ENCODE measurements around the gene CAMSAP2.

- TF ChIP-seq, protein P1, sequence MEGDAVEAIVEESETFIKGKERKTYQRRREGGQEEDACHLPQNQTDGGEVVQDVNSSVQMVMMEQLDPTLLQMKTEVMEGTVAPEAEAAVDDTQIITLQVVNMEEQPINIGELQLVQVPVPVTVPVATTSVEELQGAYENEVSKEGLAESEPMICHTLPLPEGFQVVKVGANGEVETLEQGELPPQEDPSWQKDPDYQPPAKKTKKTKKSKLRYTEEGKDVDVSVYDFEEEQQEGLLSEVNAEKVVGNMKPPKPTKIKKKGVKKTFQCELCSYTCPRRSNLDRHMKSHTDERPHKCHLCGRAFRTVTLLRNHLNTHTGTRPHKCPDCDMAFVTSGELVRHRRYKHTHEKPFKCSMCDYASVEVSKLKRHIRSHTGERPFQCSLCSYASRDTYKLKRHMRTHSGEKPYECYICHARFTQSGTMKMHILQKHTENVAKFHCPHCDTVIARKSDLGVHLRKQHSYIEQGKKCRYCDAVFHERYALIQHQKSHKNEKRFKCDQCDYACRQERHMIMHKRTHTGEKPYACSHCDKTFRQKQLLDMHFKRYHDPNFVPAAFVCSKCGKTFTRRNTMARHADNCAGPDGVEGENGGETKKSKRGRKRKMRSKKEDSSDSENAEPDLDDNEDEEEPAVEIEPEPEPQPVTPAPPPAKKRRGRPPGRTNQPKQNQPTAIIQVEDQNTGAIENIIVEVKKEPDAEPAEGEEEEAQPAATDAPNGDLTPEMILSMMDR (IDR thresholded peaks at IDR 0.05): no peak
- no peak for TF ChIP-seq EP300 (IDR thresholded peaks at IDR 0.05)
- TF ChIP-seq POLR2A (IDR thresholded peaks at IDR 0.05): no peak
Observed at GRCh38 chr1:200724064-200724463, 14.6 kb upstream of the CAMSAP2 start.

All from upper lobe of left lung (tissue), 4 donors.